PC-3 (cell line): ENCODE data around the gene FIBCD1.

ENCODE experiments used
- CTCF ChIP-seq: fragments of 300-600 bp; sonication (generic); conservative IDR thresholded peaks from 2 replicates; pipeline ENCODE4 v1.5.1; 2017; ENCODE audit warnings: antibody characterized with exemption, low read depth, mild to moderate bottlenecking, low read length
- EZH2 ChIP-seq: fragments of 300-600 bp; sonication (generic); IDR thresholded peaks from one replicate; pipeline ENCODE4 v1.6.1; 2017; ENCODE audit warnings: antibody characterized with exemption, mild to moderate bottlenecking, low read length; ENCODE audit not compliant: unreplicated experiment
- EZH2phosphoT487 ChIP-seq: fragments of 300-600 bp; sonication (generic); IDR thresholded peaks from 2 replicates; pipeline ENCODE4 v1.6.1; 2018; ENCODE audit warnings: mild to moderate bottlenecking, antibody characterized with exemption, low read length, borderline replicate concordance

DNA sequence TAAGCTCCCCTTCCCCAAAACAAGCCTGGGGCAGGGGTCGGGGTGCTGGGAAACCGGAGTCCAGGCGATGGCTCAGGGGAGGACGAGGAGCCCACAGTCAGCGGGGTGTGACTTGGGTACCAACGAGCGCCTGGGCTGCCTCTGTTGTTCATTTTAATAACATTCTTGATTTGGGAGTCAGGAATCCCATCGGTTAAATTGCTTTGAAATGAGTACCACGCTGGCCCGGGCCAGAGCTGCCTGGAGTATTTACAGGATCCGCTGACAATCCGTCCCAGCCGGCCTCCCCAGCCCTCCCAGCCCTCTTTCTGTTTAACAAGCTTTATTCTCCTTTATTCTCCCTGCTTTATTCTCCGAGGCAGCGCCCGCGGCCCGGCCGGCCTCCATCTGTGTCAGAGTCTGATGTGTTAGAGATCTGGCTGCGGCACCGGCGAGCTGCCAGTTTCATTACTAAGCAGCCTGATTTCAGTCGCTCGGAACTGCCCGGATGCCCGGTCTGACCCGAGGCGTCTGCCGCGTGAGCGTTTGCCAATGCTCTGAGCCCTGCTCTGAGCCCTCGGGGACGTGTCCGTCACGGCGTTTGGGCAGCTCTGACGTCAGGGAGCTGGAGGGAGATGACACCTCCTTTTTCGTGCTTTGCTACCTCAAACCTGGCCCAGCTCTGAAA, 26.0 kb downstream of the FIBCD1 start:
- TF ChIP-seq CTCF (no peak), EZH2 (no peak), EZH2phosphoT487 (no peak)
